ENCODE data around the gene PLA2G2D.

Gene PLA2G2D

GRCh38 chr1:20112279-20113000 lies 6.9 kb downstream of the PLA2G2D start:
- DNase-seq: no peak

- DNase-seq: no peak
Observed at GRCh38 chr1:20111452-20111851, 7.9 kb downstream of the PLA2G2D start.

GRCh38 chr1:20110679-20111078 lies 8.7 kb downstream of the PLA2G2D start:
- DNase-seq: no peak

- no peak for DNase-seq
Observed at GRCh38 chr1:20109223-20109856, 10.0 kb downstream of the PLA2G2D start.

- no peak for DNase-seq
Observed at GRCh38 chr1:20108366-20109123, 10.8 kb downstream of the PLA2G2D start.

GRCh38 chr1:20107796-20108195 lies 11.5 kb downstream of the PLA2G2D start:
- no peak for DNase-seq

- no peak for DNase-seq
Observed at GRCh38 chr1:20107351-20107750, 12.0 kb downstream of the PLA2G2D start.

- DNase-seq: no peak
Observed at GRCh38 chr1:20105856-20106255, 13.5 kb downstream of the PLA2G2D start.

GRCh38 chr1:20102875-20103274 lies 16.5 kb downstream of the PLA2G2D start:
- no peak for DNase-seq

- DNase-seq: peak; percentile 15
Observed at GRCh38 chr1:20100632-20101355, 18.5 kb downstream of the PLA2G2D start.

GRCh38 chr1:20099533-20099932 lies 19.8 kb downstream of the PLA2G2D start:
- DNase-seq: no peak

- DNase-seq: no peak
Observed at GRCh38 chr1:20096840-20097447, 22.4 kb downstream of the PLA2G2D start.

- no peak for DNase-seq
Observed at GRCh38 chr1:20095564-20096434, 23.5 kb downstream of the PLA2G2D start.

GRCh38 chr1:20093940-20094391 lies 25.4 kb downstream of the PLA2G2D start:
- no peak for DNase-seq

GRCh38 chr1:20093303-20093702 lies 26.0 kb downstream of the PLA2G2D start:
- DNase-seq: no peak

GRCh38 chr1:20090641-20091040 lies 28.7 kb downstream of the PLA2G2D start:
- DNase-seq: no peak

GRCh38 chr1:20090119-20090518 lies 29.2 kb downstream of the PLA2G2D start:
- no peak for DNase-seq

GRCh38 chr1:20089328-20090077 lies 29.8 kb downstream of the PLA2G2D start:
- no peak for DNase-seq

GRCh38 chr1:20087668-20088067 lies 31.7 kb downstream of the PLA2G2D start:
- no peak for DNase-seq

- no peak for DNase-seq
Observed at GRCh38 chr1:20086800-20087199, 32.5 kb downstream of the PLA2G2D start.

All from NCI-H69 (cell line).